Lung (tissue), 12 donors: Measurements from ENCODE around the gene SDCBP2. TPM values are rescaled to one million over a fixed set of nuclear protein-coding genes. Genes with fewer than 3 reads are reported as not detected.

Experiments
- ATAC-seq: fragments of 200-7000 bp; cut with Tn5 transposase; one replicate; pipeline ENCODE4 v1.9.1; 2020; ENCODE audit warnings: moderate number of reproducible peaks; ENCODE audit not compliant: insufficient read depth, low FRiP score
- DNase-seq, 3 donors: peaks; one replicate each; pipeline ENCODE4 v3.0.0-alpha.2; 2013 to 2017
- H3K27ac ChIP-seq, 2 donors: one replicate each; pipeline ENCODE4 v1.5.1; 2013; ENCODE audit warnings: mild to moderate bottlenecking in 2 of 2, moderate library complexity in 2 of 2, control low read depth in 1 of 2, inconsistent platforms in 1 of 2, low read depth in 1 of 2, low read length in 1 of 2
- H3K27me3 ChIP-seq, 3 donors: one replicate each; pipeline ENCODE4 v1.5.1; 2013; ENCODE audit warnings: low read length in 2 of 3; ENCODE audit not compliant: control insufficient read depth in 3 of 3, insufficient read depth in 3 of 3
- H3K36me3 ChIP-seq, 4 donors: one replicate each; pipeline ENCODE4 v1.5.1; 2013; ENCODE audit warnings: low read length in 4 of 4, mild to moderate bottlenecking in 1 of 4, moderate library complexity in 1 of 4; ENCODE audit not compliant: control insufficient read depth in 4 of 4, insufficient read depth in 4 of 4
- H3K4me1 ChIP-seq, 5 donors: one replicate each; pipeline ENCODE4 v1.5.1; 2013; ENCODE audit warnings: low read length in 5 of 5, mild to moderate bottlenecking in 2 of 5, moderate library complexity in 1 of 5; ENCODE audit not compliant: control insufficient read depth in 5 of 5, insufficient read depth in 5 of 5
- H3K4me3 ChIP-seq: one replicate; pipeline ENCODE4 v1.5.1; 2013; ENCODE audit warnings: mild to moderate bottlenecking, control low read depth, moderate library complexity
- H3K9ac ChIP-seq, 2 donors: one replicate each; pipeline ENCODE4 v1.5.1; 2013; ENCODE audit warnings: low read length in 2 of 2, control low read depth in 1 of 2; ENCODE audit not compliant: insufficient read depth in 1 of 2
- H3K9me3 ChIP-seq, 4 donors: one replicate each; pipeline ENCODE4 v1.5.1; 2013; ENCODE audit warnings: low read length in 3 of 4, mild to moderate bottlenecking in 1 of 4, moderate library complexity in 1 of 4; ENCODE audit not compliant: control insufficient read depth in 4 of 4, insufficient read depth in 3 of 4
- CTCF ChIP-seq: IDR thresholded peaks from 2 replicates; pipeline ENCODE4 v1.5.1; 2012; ENCODE audit warnings: mild to moderate bottlenecking; ENCODE audit errors: control extremely low read depth, extremely low read depth
- WGBS, 2 donors: extraction: QIAGEN DNeasy Blood & Tissue Kit; methylation state at CpG; one replicate each; pipeline ENCODE4 v1.1.7; 2013; 5-methylcytosine and 5-hydroxymethylcytosine counted together
- polyA plus RNA-seq, 2 donors: library from polyadenylated mRNA; stranded (reverse); fragments of 200-250 nt; gene quantifications; one replicate each; pipeline ENCODE4 v1.2.1, GENCODE V29; 2013
- total RNA-seq, 2 donors: library from RNA; depleted of rRNA in 1 of 2; stranded (reverse); fragments of >200 nt in 1 of 2; gene quantifications; one replicate each; pipeline ENCODE4 v1.2.1, GENCODE V29; 2014 to 2021
- donor health status: control.
- donor health status: control.
- donor health status: Bipolar disorder and iron deficiency.
- donor health status: healthy.
- donor health status: DM: yes; HTN: yes; CAD: no.

SDCBP2 gene
- total and polyA plus RNA-seq, 4 donors, result 3.5 to 18.1 (median 12.5) TPM

- DNase-seq, result no peak
- no peak overlapping the region for H3K9ac ChIP-seq
- peaks cover 0 to 29% (median 0%) of the 10 kb centered on the region in 5 donors for H3K4me1 ChIP-seq
- no peak for TF ChIP-seq CTCF
- H3K36me3 ChIP-seq, result peaks cover 13 to 32% (median 20%) of the 10 kb centered on the region in 4 donors
- ATAC-seq, result no peak
- no peak overlapping the region for H3K4me3 ChIP-seq
- H3K27me3 ChIP-seq, result no peaks in the 10 kb centered on the region
- no peaks in the 10 kb centered on the region for H3K9me3 ChIP-seq
- no peak overlapping the region for H3K27ac ChIP-seq
- WGBS, 2 donors, result 84 to 86% methylated on average over 5 of the region's 5 CpGs
These were observed 43.0 kb upstream of the SDCBP2 start for GRCh38 chr20:1371830-1372539.

DNA sequence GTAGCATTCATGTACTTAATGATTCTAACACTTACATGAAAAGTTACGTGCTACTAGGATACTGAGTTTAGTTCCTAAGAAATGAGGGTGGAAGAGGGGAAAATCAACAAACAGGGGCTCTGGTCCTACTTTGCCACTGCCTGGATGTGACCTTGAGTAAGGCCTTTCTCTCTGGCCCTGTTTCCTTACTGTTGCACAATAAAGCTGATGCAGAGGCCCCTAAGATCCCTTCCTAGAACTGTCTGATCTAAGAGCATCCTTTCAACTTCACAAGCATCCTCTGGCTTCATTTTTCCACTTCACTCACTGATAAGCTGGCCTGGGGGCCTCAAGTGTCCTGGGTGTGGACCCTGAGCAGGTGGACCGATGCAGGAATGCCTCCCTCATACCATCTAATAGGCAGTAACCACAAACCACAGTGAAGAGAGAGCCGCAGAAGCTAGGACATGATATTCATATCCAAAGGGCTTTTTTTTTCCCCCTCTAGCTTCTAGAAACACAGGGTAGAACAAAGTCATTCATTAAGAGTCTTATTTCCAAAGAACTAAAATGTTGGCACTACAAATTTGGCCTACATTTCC lies 42.4 kb upstream of the SDCBP2 start:
- H3K36me3 ChIP-seq, result peaks cover 13 to 32% (median 20%) of the 10 kb centered on the region in 4 donors
- DNase-seq (no peak), ATAC-seq (no peak)
- H3K27me3 ChIP-seq, result no peaks in the 10 kb centered on the region
- H3K27ac ChIP-seq, result peak overlapping the region in 1 of 2 donors; percentile 49
- H3K4me1 ChIP-seq, result peaks cover 0 to 25% (median 0%) of the 10 kb centered on the region in 5 donors
- no peak overlapping the region for H3K9ac ChIP-seq
- 65 to 71% methylated on average over 3 of the region's 3 CpGs for WGBS, 2 donors
- no peak for TF ChIP-seq CTCF
- no peaks in the 10 kb centered on the region for H3K9me3 ChIP-seq
- no peak overlapping the region for H3K4me3 ChIP-seq

DNA sequence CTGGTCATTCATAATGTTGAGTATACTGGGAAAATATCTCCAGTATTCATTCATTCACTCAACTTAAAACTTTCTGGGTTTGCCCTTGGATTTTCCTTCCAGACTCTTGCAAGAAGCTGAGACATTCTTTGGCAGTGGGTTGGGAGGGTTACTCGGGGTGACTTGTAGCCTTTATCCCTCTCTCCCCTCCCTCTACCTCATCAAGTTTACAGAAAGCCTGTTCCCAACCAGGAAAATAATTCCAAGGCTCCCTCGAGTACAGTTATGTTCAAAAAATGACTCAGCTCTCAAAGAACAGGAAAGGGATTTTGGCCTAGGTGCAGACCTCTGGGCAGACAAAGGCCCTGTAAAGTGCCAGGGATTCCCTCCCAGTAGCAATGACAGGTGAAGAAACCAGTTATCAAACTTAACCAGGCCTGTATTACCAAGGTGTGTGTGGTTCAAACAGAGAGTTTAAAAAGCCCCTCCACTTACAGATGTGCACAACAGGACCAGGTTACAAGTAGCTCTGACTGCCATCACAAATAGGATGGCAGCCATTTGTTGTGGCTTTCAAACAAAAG lies 41.7 kb upstream of the SDCBP2 start:
- H3K4me3 ChIP-seq, result no peak overlapping the region
- H3K27me3 ChIP-seq, result no peaks in the 10 kb centered on the region
- H3K4me1 ChIP-seq, result peaks cover 0 to 22% (median 0%) of the 10 kb centered on the region in 5 donors
- no peak for DNase-seq
- ATAC-seq, result no peak
- no peak for TF ChIP-seq CTCF
- H3K9me3 ChIP-seq, result no peaks in the 10 kb centered on the region
- H3K9ac ChIP-seq, result no peak overlapping the region
- H3K27ac ChIP-seq, result peak overlapping the region in 1 of 2 donors; percentile 49
- peaks cover 13 to 32% (median 20%) of the 10 kb centered on the region in 4 donors for H3K36me3 ChIP-seq
- WGBS, 2 donors, result 36 to 59% methylated on average over 2 of the region's 2 CpGs
